OCI-LY1 (cell line): ENCODE data around the gene CNN2.

ENCODE experiments used
- H2AFZ ChIP-seq: fragments of 200-600 bp; sonication (generic), shearing (Covaris generic); 2 replicates; pipeline ENCODE4 v1.6.0; 2014; ENCODE audit warnings: antibody characterized with exemption, mild to moderate bottlenecking, low read length
- H3F3A ChIP-seq: fragments of 200-600 bp; sonication (generic), shearing (Covaris generic); 2 replicates; pipeline ENCODE4 v1.6.0; 2014; ENCODE audit warnings: mild to moderate bottlenecking, antibody characterized with exemption, low read length, moderate library complexity; ENCODE audit not compliant: insufficient read depth
- H3K27ac ChIP-seq: fragments of 200-600 bp; sonication (generic); 2 replicates; pipeline ENCODE4 v1.5.1; 2014; ENCODE audit warnings: low read length, mixed run types, mild to moderate bottlenecking, low read depth; ENCODE audit not compliant: poor library complexity, severe bottlenecking
- H3K27me3 ChIP-seq: fragments of 200-600 bp; sonication (generic); 2 replicates; pipeline ENCODE4 v1.6.0; 2014; ENCODE audit warnings: antibody characterized with exemption, mild to moderate bottlenecking, low read length, moderate library complexity; ENCODE audit not compliant: insufficient read depth
- H3K36me3 ChIP-seq: fragments of 200-600 bp; sonication (generic); 2 replicates; pipeline ENCODE4 v1.6.1; 2014; ENCODE audit warnings: mild to moderate bottlenecking, antibody characterized with exemption, low read length, moderate library complexity, mixed read lengths; ENCODE audit not compliant: insufficient read depth
- H3K4me1 ChIP-seq: fragments of 200-600 bp; sonication (generic); 2 replicates; pipeline ENCODE4 v1.5.1; 2014; ENCODE audit warnings: mild to moderate bottlenecking, low read length, moderate library complexity; ENCODE audit not compliant: insufficient read depth, severe bottlenecking
- H3K4me2 ChIP-seq: fragments of 200-600 bp; sonication (generic), shearing (Covaris generic); 2 replicates; pipeline ENCODE4 v1.6.1; 2014; ENCODE audit warnings: low read length
- H3K4me3 ChIP-seq: fragments of 200-600 bp; sonication (generic); 2 replicates; pipeline ENCODE4 v1.5.1; 2014; ENCODE audit warnings: low read length, low read depth, mild to moderate bottlenecking, mixed read lengths; ENCODE audit not compliant: poor library complexity, severe bottlenecking
- H3K79me2 ChIP-seq: fragments of 200-600 bp; shearing (Covaris generic); 2 replicates; pipeline ENCODE4 v1.6.1; 2016; ENCODE audit warnings: mixed run types, low read length, mixed read lengths; ENCODE audit not compliant: insufficient read depth
- H3K9ac ChIP-seq: fragments of 200-600 bp; sonication (generic), shearing (Covaris generic); 2 replicates; pipeline ENCODE4 v1.6.1; 2014; ENCODE audit warnings: mild to moderate bottlenecking, low read length, mixed read lengths
- H3K9me2 ChIP-seq: fragments of 200-600 bp; sonication (generic), shearing (Covaris generic); 2 replicates; pipeline ENCODE4 v1.6.1; 2014; ENCODE audit warnings: low read depth, mild to moderate bottlenecking, low read length, mixed read lengths
- H3K9me3 ChIP-seq: fragments of 200-600 bp; shearing (Covaris generic); 2 replicates; pipeline ENCODE4 v1.6.1; 2014; ENCODE audit warnings: low read length, mixed read lengths
- H4K20me1 ChIP-seq: fragments of 200-600 bp; sonication (generic), shearing (Covaris generic); 2 replicates; pipeline ENCODE4 v1.6.0; 2016; ENCODE audit warnings: mild to moderate bottlenecking, low read length; ENCODE audit not compliant: insufficient read depth
- CTCF ChIP-seq: fragments of 200-600 bp; sonication (generic), shearing (Covaris generic); IDR thresholded peaks from 2 replicates; pipeline ENCODE4 v1.5.1; 2017; ENCODE audit warnings: mild to moderate bottlenecking, antibody characterized with exemption, low read length, moderate library complexity, mixed read lengths
- EZH2 ChIP-seq: fragments of 200-600 bp; sonication (generic), shearing (Covaris generic); IDR thresholded peaks from 2 replicates; pipeline ENCODE4 v1.8.0; 2017; ENCODE audit warnings: borderline replicate concordance, mixed run types, mild to moderate bottlenecking, antibody characterized with exemption, low read length, moderate library complexity, mixed read lengths

CNN2 gene

GRCh38 chr19:1012334-1012733 is 14.1 kb upstream of the CNN2 start:
- Histone ChIP-seq H3K4me2 (no peak overlapping the region), H2AFZ (no peak overlapping the region), H3F3A (no peaks in the 10 kb centered on the region), H3K9ac (no peak overlapping the region), H3K9me3 (no peaks in the 10 kb centered on the region), H3K27ac (no peak overlapping the region), H3K9me2 (no peaks in the 10 kb centered on the region), H3K4me3 (no peak overlapping the region), H3K27me3 (no peaks in the 10 kb centered on the region), H3K4me1 (peaks cover 22% of the 10 kb centered on the region), H3K79me2 (peaks cover 22% of the 10 kb centered on the region), H4K20me1 (no peaks in the 10 kb centered on the region), H3K36me3 (peaks cover 69% of the 10 kb centered on the region)
- TF ChIP-seq CTCF (no peak), EZH2 (no peak)

GRCh38 chr19:1013218-1013617 is 13.2 kb upstream of the CNN2 start:
- Histone ChIP-seq H3F3A (no peaks in the 10 kb centered on the region), H2AFZ (no peak overlapping the region), H3K9ac (no peak overlapping the region), H3K9me3 (no peaks in the 10 kb centered on the region), H3K36me3 (peaks cover 69% of the 10 kb centered on the region), H3K27ac (no peak overlapping the region), H3K27me3 (no peaks in the 10 kb centered on the region), H4K20me1 (no peaks in the 10 kb centered on the region), H3K79me2 (peaks cover 31% of the 10 kb centered on the region), H3K9me2 (no peaks in the 10 kb centered on the region), H3K4me1 (peaks cover 31% of the 10 kb centered on the region), H3K4me2 (no peak overlapping the region), H3K4me3 (no peak overlapping the region)
- TF ChIP-seq CTCF (no peak), EZH2 (no peak)

- no peak overlapping the region for H3K4me3 ChIP-seq
- no peak overlapping the region for H3K4me2 ChIP-seq
- peaks cover 42% of the 10 kb centered on the region for H3K4me1 ChIP-seq
- TF ChIP-seq CTCF = no peak
- no peak for TF ChIP-seq EZH2
- H3K27ac ChIP-seq = no peak overlapping the region
- no peaks in the 10 kb centered on the region for H3K9me3 ChIP-seq
- H3K27me3 ChIP-seq = no peaks in the 10 kb centered on the region
- H3K9me2 ChIP-seq = no peaks in the 10 kb centered on the region
- no peak overlapping the region for H2AFZ ChIP-seq
- no peaks in the 10 kb centered on the region for H4K20me1 ChIP-seq
- no peaks in the 10 kb centered on the region for H3F3A ChIP-seq
- H3K79me2 ChIP-seq = peaks cover 41% of the 10 kb centered on the region
- peaks cover 61% of the 10 kb centered on the region for H3K36me3 ChIP-seq
- no peak overlapping the region for H3K9ac ChIP-seq
Measured at GRCh38 chr19:1014161-1015060, 12.0 kb upstream of the CNN2 start.
